Measurements from ENCODE around the gene DYNC2H1. TPM values are rescaled to one million over a fixed set of nuclear protein-coding genes. Genes with fewer than 3 reads are reported as not detected.
A peak's percentile ranks its signal among the peaks of the same experiment; 100 is the strongest.

The DYNC2H1 gene
- total RNA-seq, 1 experiment from 2014 or later, result 3.9 TPM

GRCh38 chr11:103272876-103273275, 163.7 kb downstream of the DYNC2H1 start:
- no peak for DNase-seq (ENCODE audit: low spot score)

GRCh38 chr11:103274025-103274424, 164.8 kb downstream of the DYNC2H1 start:
- DNase-seq (ENCODE audit: low spot score), result no peak

- DNase-seq (ENCODE audit: low spot score), result no peak
These were observed 170.6 kb downstream of the DYNC2H1 start for GRCh38 chr11:103279821-103280220.

- no peak for DNase-seq (ENCODE audit: low spot score)
These were observed 172.1 kb downstream of the DYNC2H1 start for GRCh38 chr11:103281301-103281700.

GRCh38 chr11:103284260-103284659, 175.0 kb downstream of the DYNC2H1 start:
- DNase-seq (ENCODE audit: low spot score), result no peak

GRCh38 chr11:103294516-103294915, 185.3 kb downstream of the DYNC2H1 start:
- DNase-seq (ENCODE audit: low spot score), result no peak

- DNase-seq (ENCODE audit: low spot score), result no peak
These were observed 186.5 kb downstream of the DYNC2H1 start for GRCh38 chr11:103295704-103296103.

GRCh38 chr11:103297900-103298299, 188.7 kb downstream of the DYNC2H1 start:
- DNase-seq (ENCODE audit: low spot score), result no peak

GRCh38 chr11:103315248-103315647, 206.0 kb downstream of the DYNC2H1 start:
- DNase-seq (ENCODE audit: low spot score), result no peak

GRCh38 chr11:103317118-103317517, 207.9 kb downstream of the DYNC2H1 start:
- DNase-seq (ENCODE audit: low spot score), result no peak

GRCh38 chr11:103322821-103323220, 213.6 kb downstream of the DYNC2H1 start:
- DNase-seq (ENCODE audit: low spot score), result no peak

- no peak for DNase-seq (ENCODE audit: low spot score)
These were observed 216.5 kb downstream of the DYNC2H1 start for GRCh38 chr11:103325686-103326069.

GRCh38 chr11:103326070-103326794, 217.0 kb downstream of the DYNC2H1 start:
- DNase-seq (ENCODE audit: low spot score), result peak; percentile 88

- DNase-seq (ENCODE audit: low spot score), result no peak
These were observed 218.5 kb downstream of the DYNC2H1 start for GRCh38 chr11:103327721-103328120.

- DNase-seq (ENCODE audit: low spot score), result no peak
These were observed 223.2 kb downstream of the DYNC2H1 start for GRCh38 chr11:103332409-103332808.

- DNase-seq (ENCODE audit: low spot score), result peak; percentile 7
These were observed 229.6 kb downstream of the DYNC2H1 start for GRCh38 chr11:103338621-103339484.

GRCh38 chr11:103339485-103339857, 230.2 kb downstream of the DYNC2H1 start:
- DNase-seq (ENCODE audit: low spot score), result no peak

GRCh38 chr11:103340956-103341355, 231.7 kb downstream of the DYNC2H1 start:
- no peak for DNase-seq (ENCODE audit: low spot score)

- no peak for DNase-seq (ENCODE audit: low spot score)
These were observed 235.7 kb downstream of the DYNC2H1 start for GRCh38 chr11:103344886-103345285.

GRCh38 chr11:103349595-103349994, 240.4 kb downstream of the DYNC2H1 start:
- DNase-seq (ENCODE audit: low spot score), result no peak

- DNase-seq (ENCODE audit: low spot score), result no peak
These were observed 245.4 kb downstream of the DYNC2H1 start for GRCh38 chr11:103354656-103355055.

- no peak for DNase-seq (ENCODE audit: low spot score)
These were observed 249.0 kb downstream of the DYNC2H1 start for GRCh38 chr11:103358251-103358650.

- DNase-seq (ENCODE audit: low spot score), result no peak
These were observed 250.0 kb downstream of the DYNC2H1 start for GRCh38 chr11:103359216-103359615.
